Measurements from ENCODE around the gene NBAS.

Gene NBAS

GRCh38 chr2:15588329-15588919 is 27.3 kb upstream of the NBAS start:
- peak; percentile 16 to 35 for DNase-seq

- DNase-seq: no peak
Observed at GRCh38 chr2:15584767-15585469, 23.8 kb upstream of the NBAS start.

- DNase-seq: no peak
Observed at GRCh38 chr2:15584316-15584715, 23.2 kb upstream of the NBAS start.

- no peak for DNase-seq
Observed at GRCh38 chr2:15583826-15584225, 22.7 kb upstream of the NBAS start.

GRCh38 chr2:15582710-15583357 is 21.7 kb upstream of the NBAS start:
- no peak for DNase-seq

GRCh38 chr2:15580451-15580850 is 19.3 kb upstream of the NBAS start:
- no peak for DNase-seq

- DNase-seq: no peak
Observed at GRCh38 chr2:15579641-15580040, 18.5 kb upstream of the NBAS start.

GRCh38 chr2:15577071-15577735 is 16.1 kb upstream of the NBAS start:
- DNase-seq: peak; percentile 93 to 96

- no peak for DNase-seq
Observed at GRCh38 chr2:15571729-15572128, 10.6 kb upstream of the NBAS start.

GRCh38 chr2:15570104-15570503 is 9.0 kb upstream of the NBAS start:
- DNase-seq: no peak

GRCh38 chr2:15568874-15569273 is 7.7 kb upstream of the NBAS start:
- no peak for DNase-seq

GRCh38 chr2:15566912-15567311 is 5.8 kb upstream of the NBAS start:
- DNase-seq: no peak

- no peak for DNase-seq
Observed at GRCh38 chr2:15565994-15566671, 5.0 kb upstream of the NBAS start.

- no peak for DNase-seq
Observed at GRCh38 chr2:15565392-15565791, 4.3 kb upstream of the NBAS start.

GRCh38 chr2:15563227-15564100 is 2.3 kb upstream of the NBAS start:
- no peak for DNase-seq

- no peak for DNase-seq
Observed at GRCh38 chr2:15562354-15563031, 1.4 kb upstream of the NBAS start.

GRCh38 chr2:15561574-15562344 is 625 bp upstream of the NBAS start:
- DNase-seq: peak; percentile 14 to 15

- peak in 1 of 2 donors; percentile 3 for DNase-seq
Observed at GRCh38 chr2:15560140-15560987, 770 bp downstream of the NBAS start.

- DNase-seq: no peak
Observed at GRCh38 chr2:15559379-15560139, 1.6 kb downstream of the NBAS start.
